CD4-positive, alpha-beta T cell treated with Interleukin-15 for 4 hours (primary cell): Measurements from ENCODE around the gene ADAP1.

ENCODE experiments used
- DNase-seq: peaks from one replicate; pipeline ENCODE4 v3.0.0-alpha.2; 2020; ENCODE audit warnings: low spot score

The ADAP1 gene

GRCh38 chr7:988963-989529 lies 34.6 kb upstream of the ADAP1 start:
- DNase-seq = no peak

DNA sequence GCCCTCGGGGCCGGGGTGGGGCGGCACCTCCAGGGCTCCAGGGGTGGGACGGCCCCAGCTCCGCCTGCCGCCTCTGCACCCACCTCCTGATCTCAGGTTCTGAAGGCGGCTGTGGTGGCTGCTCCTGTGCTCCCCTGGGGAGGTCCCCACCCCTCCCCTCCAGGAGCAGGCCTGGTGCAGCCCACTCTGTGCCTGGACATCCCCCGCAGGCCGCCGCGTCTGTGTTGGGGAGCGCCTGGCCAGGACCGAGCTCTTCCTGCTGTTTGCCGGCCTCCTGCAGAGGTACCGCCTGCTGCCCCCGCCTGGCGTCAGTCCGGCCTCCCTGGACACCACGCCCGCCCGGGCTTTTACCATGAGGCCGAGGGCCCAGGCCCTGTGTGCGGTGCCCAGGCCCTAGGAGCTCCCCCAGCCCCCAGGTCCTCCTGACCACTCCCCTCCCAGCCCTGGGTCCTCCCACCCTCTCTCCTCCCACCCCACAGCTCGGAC lies 34.0 kb upstream of the ADAP1 start:
- no peak for DNase-seq

DNA sequence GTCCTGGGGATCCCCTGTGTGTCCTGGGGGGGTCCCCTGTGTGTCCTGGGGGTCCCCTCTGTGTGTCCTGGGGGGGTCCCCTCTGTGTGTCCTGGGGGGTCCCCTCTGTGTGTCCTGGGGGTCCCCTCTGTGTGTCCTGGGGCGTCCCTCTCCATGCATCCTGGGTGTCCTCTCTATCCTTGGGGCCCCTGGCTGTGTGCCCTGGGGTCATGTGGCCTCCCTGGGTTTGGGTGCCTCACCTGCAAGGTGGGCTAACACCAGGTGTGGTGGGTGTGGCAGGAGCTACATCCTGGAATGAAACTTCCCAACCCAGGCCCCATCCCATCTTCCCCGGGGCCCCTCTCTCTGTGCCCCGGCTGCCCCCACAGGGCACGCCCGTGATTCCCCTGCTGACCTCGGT lies 33.4 kb upstream of the ADAP1 start:
- no peak for DNase-seq

- no peak for DNase-seq
Measured at GRCh38 chr7:986766-987751, 32.6 kb upstream of the ADAP1 start.

DNA sequence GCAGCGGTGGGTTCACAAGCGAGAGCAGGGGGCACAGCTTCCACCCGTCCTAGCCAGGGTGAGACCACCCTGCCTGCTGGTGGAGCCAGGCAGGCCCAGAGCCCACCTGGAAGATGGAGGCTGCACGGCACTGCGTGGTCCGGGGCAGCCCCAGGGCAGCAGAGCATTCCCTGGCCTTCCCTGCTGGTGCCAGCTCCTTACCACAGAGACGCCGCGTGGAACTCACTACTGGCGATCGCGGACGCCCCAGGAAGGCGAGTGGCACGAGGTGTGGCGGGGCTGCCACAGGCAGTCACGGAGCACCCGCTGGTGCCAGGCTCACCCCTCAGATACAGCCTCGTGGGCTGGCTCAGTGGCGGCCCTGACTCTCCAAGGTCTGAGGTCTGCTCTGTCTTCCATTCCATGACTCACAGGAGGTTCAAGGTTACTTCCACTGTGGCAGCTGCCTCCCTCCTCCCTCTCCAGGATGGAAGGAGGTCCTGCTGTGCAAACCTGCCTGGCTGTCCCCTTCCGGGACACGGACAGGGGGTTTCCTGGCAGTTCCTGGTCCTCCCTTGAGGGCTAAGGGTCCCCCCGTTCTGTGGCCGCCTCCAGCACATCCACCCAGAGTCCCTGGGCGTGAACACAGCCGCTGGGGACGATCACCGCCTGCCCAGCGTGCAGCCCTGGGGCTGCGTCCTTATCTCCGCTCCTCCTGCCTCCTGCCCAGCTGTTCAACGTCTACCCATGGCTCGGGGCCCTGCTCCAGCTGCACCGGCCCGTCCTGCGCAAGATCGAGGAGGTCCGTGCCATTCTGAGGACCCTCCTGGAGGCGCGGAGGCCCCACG lies 31.6 kb upstream of the ADAP1 start:
- DNase-seq = no peak

DNA sequence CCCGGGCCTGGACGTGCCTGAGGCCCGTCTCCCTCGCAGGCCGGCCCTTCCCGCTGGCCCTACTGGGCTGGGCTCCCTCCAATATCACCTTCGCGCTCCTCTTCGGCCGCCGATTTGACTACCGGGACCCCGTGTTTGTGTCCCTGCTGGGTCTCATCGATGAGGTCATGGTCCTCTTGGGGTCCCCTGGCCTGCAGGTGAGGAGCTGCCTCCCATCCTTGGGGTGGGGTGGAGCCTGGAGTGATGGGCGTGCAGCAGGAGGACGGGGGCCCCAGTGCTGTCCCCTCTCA lies 30.6 kb upstream of the ADAP1 start:
- no peak for DNase-seq

GRCh38 chr7:984361-985126 lies 30.1 kb upstream of the ADAP1 start:
- DNase-seq = no peak

- DNase-seq = no peak
Measured at GRCh38 chr7:983616-984071, 29.2 kb upstream of the ADAP1 start.

GRCh38 chr7:983004-983615 lies 28.6 kb upstream of the ADAP1 start, which contains the start of gene CYP2W1:
TSS of gene CYP2W1 (plus strand) at chr7:983181. CDS start at chr7:983212, 31 bp downstream.
- DNase-seq = no peak

GRCh38 chr7:982511-983003 lies 28.1 kb upstream of the ADAP1 start:
- no peak for DNase-seq

- DNase-seq = no peak
Measured at GRCh38 chr7:981793-982510, 27.5 kb upstream of the ADAP1 start.

DNA sequence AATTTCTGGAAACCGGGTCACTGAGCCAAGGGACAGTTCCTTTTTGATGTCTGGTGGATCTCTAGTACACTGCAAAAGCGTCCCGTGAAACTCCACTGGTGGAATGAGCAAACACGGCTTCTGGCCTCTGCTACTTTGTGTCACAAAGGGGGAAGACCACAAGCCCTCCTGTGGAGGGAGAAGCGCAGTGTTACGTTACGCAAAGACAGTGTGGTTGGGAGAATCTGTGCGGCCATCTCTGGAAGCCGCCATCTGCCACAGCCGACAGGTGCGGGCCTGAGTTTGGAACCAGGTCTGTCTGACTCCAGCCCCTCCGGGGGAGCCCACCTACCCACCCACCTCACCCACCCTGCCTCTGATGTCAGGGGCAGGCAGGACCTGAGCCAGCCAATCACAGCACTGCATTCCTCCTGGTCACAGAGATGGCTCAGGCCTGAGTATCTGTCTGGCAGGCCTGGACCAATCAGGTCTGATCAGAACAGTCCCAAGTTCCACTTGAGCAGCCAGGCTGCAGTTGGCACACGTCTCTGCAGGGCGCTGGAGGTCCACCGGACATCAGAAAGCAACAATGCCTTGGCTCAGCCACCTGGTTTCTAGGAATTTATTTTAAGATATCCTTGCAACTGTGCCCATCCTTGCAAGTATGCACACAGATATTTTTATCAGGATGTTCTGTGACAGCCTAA lies 25.5 kb upstream of the ADAP1 start:
- no peak for DNase-seq

GRCh38 chr7:979151-979550 lies 24.7 kb upstream of the ADAP1 start:
- DNase-seq = no peak

DNA sequence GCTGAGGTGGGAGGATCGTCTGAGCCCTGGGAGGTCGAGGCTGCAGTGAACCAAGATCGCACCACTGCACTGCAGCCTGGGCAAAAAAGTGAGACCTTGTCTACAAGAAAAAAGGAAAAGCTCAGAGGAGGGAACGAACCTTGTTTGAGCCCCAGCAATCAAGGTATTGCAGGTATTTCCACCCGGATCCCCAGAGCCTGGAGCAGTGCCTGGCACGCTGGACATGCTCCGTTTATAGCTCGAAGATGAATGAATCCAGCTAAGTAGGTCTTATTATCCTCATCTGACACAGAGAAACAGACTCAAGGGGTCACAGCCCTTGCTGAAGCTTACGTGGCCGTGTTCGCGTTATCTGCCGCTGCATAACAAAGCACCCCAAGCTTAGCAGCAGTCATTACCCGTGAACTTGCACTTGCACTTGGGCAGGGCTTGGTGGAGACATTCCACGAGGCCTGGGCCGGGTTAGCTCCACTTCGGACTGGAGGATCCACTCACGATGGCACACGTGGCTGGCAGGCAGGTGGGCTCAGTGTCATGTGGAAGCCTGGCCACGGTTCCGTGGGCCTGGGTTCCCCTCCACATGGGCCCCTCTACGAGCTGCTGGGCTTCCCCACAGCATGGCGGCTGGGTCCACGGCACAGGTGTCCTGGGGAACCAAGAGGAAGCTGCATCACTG lies 24.1 kb upstream of the ADAP1 start:
- DNase-seq = no peak

DNA sequence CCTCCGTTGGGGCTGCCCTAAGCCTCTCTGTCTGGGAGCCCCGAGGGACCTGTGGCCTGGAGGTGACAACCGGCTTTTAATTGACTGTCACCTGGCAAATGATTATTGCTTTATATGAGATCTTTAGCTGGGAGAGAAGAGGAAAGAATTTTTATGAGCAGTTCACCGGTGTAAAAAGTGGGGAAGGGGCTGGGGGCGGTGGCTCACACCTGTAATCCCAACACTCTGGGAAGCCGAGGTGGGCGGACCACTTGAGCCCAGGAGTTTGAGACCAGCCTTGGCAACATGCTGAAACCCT lies 23.5 kb upstream of the ADAP1 start:
- no peak for DNase-seq

DNA sequence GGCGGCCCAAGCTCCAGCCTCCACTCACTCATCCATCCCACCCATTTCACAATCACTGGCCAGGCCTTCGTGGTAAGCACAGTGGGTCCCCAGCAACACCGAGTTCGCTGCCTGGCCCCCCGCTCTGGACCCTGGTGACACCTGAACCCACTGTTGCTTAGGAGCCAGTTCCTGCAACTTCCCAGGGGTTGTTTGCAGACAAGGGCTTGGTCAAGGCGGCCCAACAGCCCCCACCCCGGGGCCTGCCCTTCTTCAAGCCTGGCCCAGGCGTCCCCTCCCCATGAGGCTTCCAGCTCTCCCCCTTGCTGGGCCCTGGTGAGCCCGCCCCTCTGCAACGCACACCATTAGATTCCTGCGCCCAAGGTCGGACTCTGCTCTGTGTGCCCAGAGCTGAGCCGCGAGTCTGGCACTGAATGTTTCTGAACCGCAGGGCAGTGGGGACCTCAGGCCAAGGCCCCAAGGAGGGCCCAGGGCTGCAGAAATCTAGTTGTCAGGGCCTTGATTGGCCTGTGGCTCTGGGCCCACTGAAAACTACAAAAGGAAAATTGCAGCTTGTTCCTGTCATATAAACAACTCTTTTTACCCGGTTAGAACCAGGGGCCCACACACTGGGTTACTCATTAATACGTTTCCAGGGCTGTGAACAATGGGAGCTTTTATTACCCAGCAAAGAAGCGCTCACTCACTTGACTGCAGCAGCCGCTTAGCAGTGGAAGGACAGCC lies 23.0 kb upstream of the ADAP1 start:
- DNase-seq = no peak

GRCh38 chr7:976901-977325 lies 22.4 kb upstream of the ADAP1 start:
- no peak for DNase-seq

DNA sequence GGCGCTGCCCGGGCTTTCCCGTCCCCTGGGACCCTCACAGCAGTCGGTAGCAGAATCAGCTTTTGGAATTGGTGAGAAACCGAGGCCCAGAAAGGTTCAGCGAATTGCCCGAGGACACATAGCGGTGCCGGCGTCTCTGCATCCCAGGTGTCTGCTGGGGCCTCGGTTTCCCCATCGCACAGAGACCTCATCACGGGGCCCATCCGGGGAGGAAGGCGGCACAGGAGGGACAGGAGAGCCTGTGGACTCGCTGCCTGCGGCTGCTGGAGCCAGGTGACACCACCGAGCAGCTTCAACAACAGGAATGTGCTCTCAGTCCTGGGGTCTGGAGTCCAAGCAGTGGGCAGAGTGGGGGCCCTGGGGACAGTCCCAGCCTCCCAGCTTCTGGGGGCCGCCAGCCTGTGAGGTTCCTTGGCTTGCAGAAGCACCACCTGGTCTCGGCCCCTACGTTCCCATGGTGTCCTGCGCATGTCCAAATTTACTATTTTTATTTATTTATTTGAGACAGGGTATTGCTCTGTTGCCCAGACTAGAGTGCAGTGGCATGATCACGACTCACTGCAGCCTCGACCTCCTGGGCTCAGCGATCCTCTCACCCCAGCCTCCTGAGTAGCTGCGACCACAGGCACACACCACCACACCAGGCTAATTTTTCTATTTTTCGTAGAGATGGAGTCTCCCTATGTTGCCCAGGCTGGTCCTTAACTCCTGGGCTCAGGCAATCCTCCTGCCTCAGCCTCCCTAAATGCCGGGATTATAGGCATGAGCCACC lies 21.4 kb upstream of the ADAP1 start:
- no peak for DNase-seq
